NCI-H1417 treated with DMSO at 0.1 percent for 48 hours (cell line): ENCODE data around the gene SIRT2.
"Not testable (repeated sequence)": the region's sequence is repeated elsewhere in the genome, so short reads cannot be mapped to it uniquely, and the experiment has no call there.

Experiments
- DNase-seq: peaks from one replicate; lab custom pipeline; 2025; lab: John Stamatoyannopoulos, UW

SIRT2 gene

DNA sequence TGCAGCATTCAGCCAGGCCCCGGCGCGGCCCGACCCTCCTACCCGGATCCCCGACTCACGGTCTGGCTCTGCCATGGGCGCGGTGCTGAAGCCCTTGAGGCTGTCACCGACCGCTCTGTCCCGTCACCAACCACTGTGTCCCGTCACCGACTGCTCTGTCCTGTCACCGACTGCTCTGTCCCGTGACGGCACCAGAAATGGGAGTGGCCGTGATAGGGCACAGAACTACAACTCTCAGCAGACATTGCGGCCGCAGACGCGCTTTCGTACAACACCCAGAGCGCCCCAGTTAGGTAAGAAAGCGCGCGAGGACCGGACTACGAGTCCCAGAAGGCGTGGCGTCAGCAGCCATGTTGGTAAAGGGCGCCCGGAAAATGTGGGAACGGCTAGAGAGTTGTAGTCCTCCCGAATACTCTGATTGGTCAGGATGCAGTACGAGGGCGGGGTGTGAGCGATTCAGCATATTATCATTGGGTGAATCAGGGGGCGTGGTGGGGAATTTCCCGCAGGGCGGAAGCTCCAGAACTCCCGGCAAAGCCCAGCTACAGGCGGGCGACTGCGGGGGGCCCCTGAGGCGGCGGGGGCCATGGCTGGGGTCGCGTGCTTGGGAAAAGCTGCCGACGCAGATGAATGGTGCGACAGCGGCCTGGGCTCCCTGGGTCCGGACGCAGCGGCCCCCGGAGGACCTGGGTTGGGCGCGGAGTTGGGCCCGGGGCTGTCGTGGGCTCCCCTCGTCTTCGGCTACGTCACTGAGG lies at the start of gene SIRT2, which contains the start of gene NFKBIB:
Gene SIRT2, minus strand, starts transcription at position 172 of the 755 bp plus-strand sequence. Its CDS starts 97 bp downstream, at position 75.
Gene NFKBIB, plus strand, starts transcription at position 523 of the 755 bp plus-strand sequence. Its CDS starts 64 bp downstream, at position 587.
- DNase-seq = peak; percentile 97

- no peak for DNase-seq
These were observed 47.0 kb upstream of the SIRT2 start for GRCh38 chr19:38946229-38947010.

GRCh38 chr19:38945562-38946228 lies 46.3 kb upstream of the SIRT2 start:
- no peak for DNase-seq

- no peak for DNase-seq
These were observed 45.6 kb upstream of the SIRT2 start for GRCh38 chr19:38944981-38945506.

GRCh38 chr19:38942471-38943181 lies 43.2 kb upstream of the SIRT2 start:
- no peak for DNase-seq

- no peak for DNase-seq
These were observed 42.6 kb upstream of the SIRT2 start for GRCh38 chr19:38941979-38942378.

DNA sequence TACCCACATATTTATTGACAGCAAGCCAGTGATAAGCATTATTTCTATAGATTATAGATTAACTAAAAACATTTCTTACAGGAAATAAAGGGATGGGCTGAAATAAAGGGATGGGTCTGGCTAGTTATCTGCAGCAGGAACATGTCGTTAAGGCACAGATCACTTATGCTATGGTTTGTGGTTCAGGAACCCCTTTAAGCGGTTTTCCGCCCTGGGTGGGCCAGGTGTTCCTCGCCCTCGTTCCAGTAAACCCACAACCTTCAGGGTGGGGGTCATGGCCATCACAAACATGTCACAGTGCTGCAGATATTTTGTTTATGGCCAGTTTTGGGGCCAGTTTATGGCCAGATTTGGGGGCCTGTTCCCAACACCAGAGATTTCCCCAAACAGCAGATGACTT lies 42.0 kb upstream of the SIRT2 start:
- DNase-seq = not testable (repeated sequence)

DNA sequence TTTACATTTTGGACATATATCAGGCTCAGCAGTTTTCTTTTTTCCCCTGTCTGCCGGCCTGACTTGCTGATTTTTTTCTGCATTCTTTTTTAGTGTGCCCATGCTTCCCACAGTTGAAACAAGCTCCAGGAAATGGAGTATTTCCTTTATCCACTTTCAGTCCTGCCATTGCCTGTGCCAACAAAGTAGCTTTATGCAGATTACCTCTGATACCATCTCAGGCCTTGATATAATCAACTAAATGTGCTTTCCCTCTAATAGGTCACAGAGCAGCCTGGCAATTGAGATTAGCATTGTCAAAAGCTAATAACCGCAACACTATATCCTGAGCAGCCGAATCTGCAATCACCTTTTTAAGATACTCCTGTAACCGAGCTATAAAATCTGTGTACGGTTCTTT lies 40.5 kb upstream of the SIRT2 start:
- DNase-seq = no peak

DNA sequence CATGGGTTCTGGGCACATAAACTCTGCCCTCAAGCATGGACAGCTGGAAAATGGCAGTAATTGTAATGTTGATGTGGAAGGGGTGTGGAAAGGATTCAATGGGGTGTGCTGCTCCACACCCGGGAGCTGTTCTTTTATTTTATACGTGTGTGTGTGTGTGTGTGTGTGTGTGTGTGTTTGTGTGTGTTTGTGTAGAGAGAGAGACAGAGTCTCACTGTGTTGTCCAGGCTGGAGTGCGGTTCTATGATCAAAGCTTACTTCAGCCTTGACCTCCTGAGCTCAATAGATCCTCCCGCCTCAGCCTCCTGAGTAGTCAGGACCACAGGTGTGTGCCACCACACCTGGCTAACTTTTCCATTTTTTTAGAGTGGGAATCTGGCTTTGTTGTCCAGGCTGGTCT lies 34.1 kb upstream of the SIRT2 start:
- no peak for DNase-seq

DNA sequence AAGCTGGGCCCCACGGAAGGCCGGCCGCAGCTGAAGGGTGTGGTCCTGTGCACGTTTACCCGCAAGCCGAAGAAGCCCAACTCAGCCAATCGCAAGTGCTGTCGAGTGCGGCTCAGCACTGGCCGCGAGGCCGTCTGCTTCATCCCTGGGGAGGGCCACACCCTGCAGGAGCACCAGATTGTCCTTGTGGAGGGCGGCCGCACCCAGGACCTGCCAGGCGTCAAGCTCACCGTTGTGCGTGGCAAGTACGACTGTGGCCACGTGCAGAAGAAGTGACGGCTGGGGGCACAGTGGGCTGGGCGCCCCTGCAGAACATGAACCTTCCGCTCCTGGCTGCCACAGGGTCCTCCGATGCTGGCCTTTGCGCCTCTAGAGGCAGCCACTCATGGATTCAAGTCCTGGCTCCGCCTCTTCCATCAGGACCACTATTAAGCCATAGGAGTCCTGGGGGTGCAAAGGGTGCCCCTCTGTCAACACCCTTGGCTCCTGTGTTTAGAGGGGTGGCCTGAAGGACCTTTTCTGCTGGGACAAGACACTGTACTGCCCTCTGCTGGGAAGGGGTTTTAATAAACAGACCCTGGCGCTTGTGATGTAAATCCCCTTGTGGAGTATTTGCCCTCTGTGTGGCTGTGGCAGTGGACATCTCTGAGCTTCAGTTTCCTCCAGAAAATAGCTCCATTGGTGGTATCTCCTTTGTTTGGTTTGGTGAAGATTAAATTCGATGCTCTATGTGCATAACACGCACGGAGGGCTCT lies 33.2 kb upstream of the SIRT2 start:
- DNase-seq = no peak

DNA sequence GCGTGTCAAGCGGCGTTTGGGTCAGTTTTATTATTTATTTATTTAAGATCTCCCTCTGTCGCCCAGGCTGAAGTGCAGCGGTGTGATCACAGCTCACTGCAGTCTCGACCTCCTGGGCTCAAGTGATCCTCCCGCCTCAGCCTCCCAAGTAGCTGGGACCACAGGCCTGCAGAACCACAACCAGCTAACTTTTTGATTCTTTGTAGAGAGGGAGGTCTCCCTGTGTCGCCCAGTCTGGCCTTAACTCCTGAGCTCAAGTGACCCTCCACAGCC lies 32.0 kb upstream of the SIRT2 start:
- no peak for DNase-seq

GRCh38 chr19:38930776-38931520 lies 31.5 kb upstream of the SIRT2 start, which contains the start of gene MRPS12:
Gene MRPS12 (plus strand): TSS chr19:38930944. CDS start chr19:38931295, 351 bp downstream.
- no peak for DNase-seq

GRCh38 chr19:38929929-38930775 lies 30.7 kb upstream of the SIRT2 start, which contains the start of gene SARS2:
Gene SARS2 (minus strand): TSS chr19:38930763. CDS start chr19:38930736, 27 bp downstream.
- peak; percentile 94 for DNase-seq

- no peak for DNase-seq
These were observed 29.1 kb upstream of the SIRT2 start for GRCh38 chr19:38928391-38929001.

DNA sequence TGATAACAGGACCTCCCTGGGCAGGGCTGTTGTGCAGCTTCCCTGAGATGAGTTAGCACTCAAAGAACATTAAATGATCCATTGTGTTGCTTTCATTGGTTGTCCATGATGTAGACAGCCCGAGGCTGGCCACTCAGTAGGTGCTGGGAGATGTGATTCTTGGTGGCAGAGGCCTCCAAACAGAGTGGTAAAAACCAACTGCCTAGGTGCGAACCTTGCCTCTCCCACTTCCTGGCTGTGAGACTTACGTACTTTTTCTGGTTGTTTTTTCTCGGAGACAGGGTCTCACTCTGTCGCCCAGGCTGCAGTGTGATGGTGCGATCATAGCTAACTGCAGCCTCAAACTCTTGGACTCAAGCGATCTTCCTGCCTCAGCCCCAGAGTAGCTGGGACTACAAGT lies 25.0 kb upstream of the SIRT2 start:
- DNase-seq = no peak

GRCh38 chr19:38922482-38922881 lies 23.1 kb upstream of the SIRT2 start:
- no peak for DNase-seq

- DNase-seq = no peak
These were observed 22.2 kb upstream of the SIRT2 start for GRCh38 chr19:38921420-38922274.
